K562 (cell line): ENCODE data around the gene KLHL33. TPM values are rescaled to one million over a fixed set of nuclear protein-coding genes. Genes with fewer than 3 reads are reported as not detected.

Experiments used
- ATAC-seq: fragments of 200-7000 bp; cut with Tn5 transposase; 3 replicates; pipeline ENCODE4 v1.9.1; 2020; ENCODE audit warnings: moderate library complexity
- BruUV-seq: library from RNA; stranded (reverse); fragments of 400-500 nt; replicated peaks from 2 replicates; lab custom pipeline; 2021; lab: Mats Ljungman, UMichigan
- CTCF ChIA-PET: fragments of 300-600 bp; formaldehyde crosslinking; extraction: SDS; loops from one replicate; lab custom pipeline; 2021; ENCODE audit warnings: low intra/inter-chr PET ratio; lab: Yijun Ruan, JAX
- POLR2A ChIA-PET: fragments of 300-600, 350-650 bp; sonication (Branson Sonifier 250); formaldehyde crosslinking; extraction: SDS; loops from one replicate; lab custom pipeline; 2021; ENCODE audit warnings: antibody characterized with exemption, inconsistent platforms; lab: Yijun Ruan, JAX
- DNase-seq, 4 experiments: peaks; one replicate each; pipeline versions ENCODE4 v3.0.0 to v3.0.0-alpha.2; 2011 to 2018; ENCODE audit warnings: low spot score in 3 of 4, mixed read lengths in 3 of 4; ENCODE audit errors: extremely low read depth in 1 of 4
- FAIRE-seq: peaks from 2 replicates; lab custom pipeline; 2011; peaks lifted over from hg19 to GRCh38; lab: Jason Lieb, UNC
- H2AFZ ChIP-seq: 2 replicates; pipeline ENCODE4 v1.6.0; 2011; ENCODE audit warnings: low read depth, low read length, control low read depth, inconsistent platforms
- H3K27ac ChIP-seq: fragments of 200-600 bp; 3 replicates; pipeline ENCODE4 v1.8.0; 2011; ENCODE audit warnings: low read depth, mild to moderate bottlenecking, control low read depth, inconsistent platforms, low read length, moderate library complexity, mixed read lengths; ENCODE audit errors: extremely low read depth
- H3K27me3 ChIP-seq, 2 experiments: fragments of 300-600 bp in 1 of 2; 2 replicates in 1 of 2; 3 replicates in 1 of 2; pipeline versions ENCODE4 v1.6.0 to v1.8.0; 2011; ENCODE audit warnings: inconsistent platforms in 2 of 2, low read length in 2 of 2, mild to moderate bottlenecking in 1 of 2, mixed read lengths in 1 of 2, moderate library complexity in 1 of 2; ENCODE audit not compliant: control insufficient read depth in 2 of 2, insufficient read depth in 2 of 2
- H3K36me3 ChIP-seq: fragments of 300-600 bp; 3 replicates; pipeline ENCODE4 v1.8.0; 2011; ENCODE audit warnings: mild to moderate bottlenecking, low read length, inconsistent platforms; ENCODE audit not compliant: control insufficient read depth, insufficient read depth
- H3K4me1 ChIP-seq, 2 experiments: fragments of 200-600 bp in 1 of 2; replicated peaks in 1 of 2; 2 replicates in 1 of 2; 3 replicates in 1 of 2; pipeline versions ENCODE4 v1.5.1 to v1.8.0; 2011; ENCODE audit warnings: inconsistent platforms in 2 of 2, low read length in 2 of 2, mild to moderate bottlenecking in 1 of 2, mixed read lengths in 1 of 2, moderate library complexity in 1 of 2; ENCODE audit not compliant: control insufficient read depth in 2 of 2, insufficient read depth in 2 of 2
- H3K4me2 ChIP-seq: 2 replicates; pipeline ENCODE4 v1.6.1; 2011; ENCODE audit warnings: low read length, control low read depth, inconsistent platforms, mixed read lengths; ENCODE audit not compliant: insufficient read depth
- H3K4me3 ChIP-seq: fragments of 200-600 bp; sonication (generic), shearing (Covaris generic); 2 replicates; pipeline ENCODE4 v1.5.1; 2016; ENCODE audit warnings: control low read depth, inconsistent platforms
- H3K79me2 ChIP-seq: fragments of 200-600 bp; 3 replicates; pipeline ENCODE4 v1.8.0; 2011; ENCODE audit warnings: low read length, inconsistent platforms; ENCODE audit not compliant: control insufficient read depth, insufficient read depth
- H3K9ac ChIP-seq, 2 experiments: 2 replicates each; pipeline versions ENCODE4 v1.6.0 to v1.6.1; 2011; ENCODE audit warnings: low read depth in 2 of 2, low read length in 2 of 2, control low read depth in 1 of 2, inconsistent platforms in 1 of 2, mild to moderate bottlenecking in 1 of 2, mixed read lengths in 1 of 2; ENCODE audit not compliant: insufficient read depth in 1 of 2
- H3K9me1 ChIP-seq: one replicate; pipeline ENCODE4 v1.6.0; 2011; ENCODE audit warnings: inconsistent platforms, mild to moderate bottlenecking, low read length, moderate library complexity; ENCODE audit not compliant: control insufficient read depth, insufficient read depth
- H3K9me3 ChIP-seq: replicated peaks from 2 replicates; pipeline ENCODE4 v1.5.1; 2011; ENCODE audit warnings: low read depth, low read length, inconsistent platforms; ENCODE audit not compliant: control insufficient read depth, insufficient read depth
- H4K20me1 ChIP-seq: replicated peaks from 2 replicates; pipeline ENCODE4 v1.6.1; 2011; ENCODE audit warnings: low read length, inconsistent platforms, mixed read lengths; ENCODE audit not compliant: control insufficient read depth, insufficient read depth
- CHD4 ChIP-seq: fragments of 200-600 bp; sonication (generic); IDR thresholded peaks from 3 replicates; pipeline ENCODE4 v1.6.1; 2012; ENCODE audit warnings: low read depth, mild to moderate bottlenecking, mixed read lengths, low read length, inconsistent platforms; ENCODE audit not compliant: insufficient read depth, insufficient replicate concordance, poor library complexity, severe bottlenecking
- KLF1 ChIP-seq: fragments of 450-650 bp; IDR thresholded peaks from 2 replicates; pipeline ENCODE4 v1.6.1; 2016; ENCODE audit warnings: missing genetic modification characterization, missing compliant biosample characterization
- MED1 ChIP-seq: sonication (generic); formaldehyde crosslinking; IDR thresholded peaks from 2 replicates; pipeline ENCODE4 v1.8.1; 2023; ENCODE audit warnings: missing genetic modification reagents, borderline replicate concordance
- PCBP2 ChIP-seq: fragments of 200-400 bp; formaldehyde crosslinking; IDR thresholded peaks from 2 replicates; pipeline ENCODE4 v1.6.1; 2018; ENCODE audit warnings: low read length, low read depth, mild to moderate bottlenecking, moderate library complexity; ENCODE audit not compliant: poor library complexity, severe bottlenecking
- POLR2A ChIP-seq: fragments of 450-650 bp; conservative IDR thresholded peaks from 2 replicates; pipeline ENCODE4 v1.6.1; 2016
- PYGO2 ChIP-seq: fragments of 450-650 bp; IDR thresholded peaks from 2 replicates; pipeline ENCODE4 v1.6.1; 2016; ENCODE audit warnings: mild to moderate bottlenecking, missing genetic modification characterization, moderate library complexity, missing compliant biosample characterization
- ZNF282 ChIP-seq: sonication (generic); formaldehyde crosslinking; IDR thresholded peaks from 2 replicates; pipeline ENCODE4 v1.8.1; 2023; ENCODE audit warnings: missing genetic modification reagents
- WGBS: fragments of 100-300 bp; shearing (Covaris generic); methylation state at CpG from one replicate; pipeline ENCODE4 v1.1.6; 2016; ENCODE audit warnings: low coverage, mixed read lengths; ENCODE audit not compliant: insufficient coverage; ENCODE audit errors: missing lambda C conversion rate; 5-methylcytosine and 5-hydroxymethylcytosine counted together
- in situ Hi-C: fragments of 300-500 bp; cut with MboI; formaldehyde crosslinking; loops from 4 replicates; pipeline ENCODE4 v1.15.0; 2018; ENCODE audit warnings: inconsistent platforms, mixed read lengths
- intact Hi-C: fragments of 100-400 bp; cut with micrococcal nuclease; formaldehyde crosslinking; loops from 2 replicates; pipeline ENCODE4 v1.14.2; 2022
- polyA plus RNA-seq, 8 experiments: library from polyadenylated mRNA; depleted of rRNA in 4 of 8; stranded (reverse) in 5 of 8; unstranded in 3 of 8; fragments of >200 nt; fragmentation: Nextera tagmentation in 2 of 8; fragmentation: Illumina TruSeq in 1 of 8; extraction: Ambion mirVana in 2 of 8; extraction: Trizol in 1 of 8; gene quantifications; 2 replicates each; pipeline versions ENCODE4 v1.2.1 to v1.2.3, GENCODE V29; 2011 to 2014; ENCODE audit warnings: inconsistent platforms in 1 of 8, missing spikeins in 1 of 8
- total RNA-seq, 7 experiments: library from RNA; depleted of rRNA in 6 of 7; stranded (reverse); fragments of >200 nt in 6 of 7; fragmentation: Illumina TruSeq in 2 of 7; extraction: Trizol in 2 of 7; gene quantifications; 2 replicates each; pipeline versions ENCODE4 v1.2.1 to v1.2.3, GENCODE V29; 2011 to 2021; ENCODE audit warnings: low replicate concordance in 1 of 7
- TF ChIP-seq, protein P1 (sequence below), 2 experiments: fragments of 450-650 bp; formaldehyde crosslinking in 1 of 2; IDR thresholded peaks; 2 replicates each; pipeline versions ENCODE4 v1.4.0 to v1.6.1; 2014 to 2020; ENCODE audit warnings: mild to moderate bottlenecking in 2 of 2, borderline replicate concordance in 1 of 2, low read depth in 1 of 2

The KLHL33 gene
- total and polyA plus RNA-seq, 9 of the 15 experiments (the other 6 are each of a cell fraction or from before 2014, with no cell fraction given), result 0.04 to 0.27 (median 0.13) TPM; not detected in 6

DNA sequence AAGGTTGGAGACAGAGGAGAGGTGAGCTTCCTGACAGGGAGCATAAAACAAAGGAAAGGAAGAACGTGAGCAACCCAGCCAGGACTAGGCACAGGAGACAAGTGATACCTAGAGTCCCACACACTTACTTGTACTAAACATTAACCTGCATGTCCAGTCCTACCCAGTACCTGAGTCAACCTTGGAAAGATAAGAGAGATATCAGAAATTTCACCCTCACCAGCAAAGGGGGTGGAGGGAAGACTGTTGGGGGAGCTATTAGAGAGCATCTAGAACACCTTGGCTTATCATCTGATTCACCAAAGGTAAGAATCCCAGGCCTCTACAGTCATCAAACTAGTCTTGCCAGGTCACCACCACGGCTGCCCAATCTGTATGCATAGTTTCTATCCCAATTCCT lies 11.1 kb downstream of the KLHL33 start:
- H3K9me1 ChIP-seq, result no peaks in the 10 kb centered on the region
- H3K27ac ChIP-seq, result no peak overlapping the region
- no TSS peak for BruUV-seq
- intact Hi-C loops, result no loop called here
- no peak for DNase-seq
- no peak for TF ChIP-seq PYGO2
- TF ChIP-seq KLF1 (tag), result no peak
- no peak for TF ChIP-seq ZNF282 (CRISPR knock-in tag)
- no peak for TF ChIP-seq MED1 (CRISPR knock-in tag)
- no peak for TF ChIP-seq PCBP2
- no peak for TF ChIP-seq POLR2A
- TF ChIP-seq, protein P1, sequence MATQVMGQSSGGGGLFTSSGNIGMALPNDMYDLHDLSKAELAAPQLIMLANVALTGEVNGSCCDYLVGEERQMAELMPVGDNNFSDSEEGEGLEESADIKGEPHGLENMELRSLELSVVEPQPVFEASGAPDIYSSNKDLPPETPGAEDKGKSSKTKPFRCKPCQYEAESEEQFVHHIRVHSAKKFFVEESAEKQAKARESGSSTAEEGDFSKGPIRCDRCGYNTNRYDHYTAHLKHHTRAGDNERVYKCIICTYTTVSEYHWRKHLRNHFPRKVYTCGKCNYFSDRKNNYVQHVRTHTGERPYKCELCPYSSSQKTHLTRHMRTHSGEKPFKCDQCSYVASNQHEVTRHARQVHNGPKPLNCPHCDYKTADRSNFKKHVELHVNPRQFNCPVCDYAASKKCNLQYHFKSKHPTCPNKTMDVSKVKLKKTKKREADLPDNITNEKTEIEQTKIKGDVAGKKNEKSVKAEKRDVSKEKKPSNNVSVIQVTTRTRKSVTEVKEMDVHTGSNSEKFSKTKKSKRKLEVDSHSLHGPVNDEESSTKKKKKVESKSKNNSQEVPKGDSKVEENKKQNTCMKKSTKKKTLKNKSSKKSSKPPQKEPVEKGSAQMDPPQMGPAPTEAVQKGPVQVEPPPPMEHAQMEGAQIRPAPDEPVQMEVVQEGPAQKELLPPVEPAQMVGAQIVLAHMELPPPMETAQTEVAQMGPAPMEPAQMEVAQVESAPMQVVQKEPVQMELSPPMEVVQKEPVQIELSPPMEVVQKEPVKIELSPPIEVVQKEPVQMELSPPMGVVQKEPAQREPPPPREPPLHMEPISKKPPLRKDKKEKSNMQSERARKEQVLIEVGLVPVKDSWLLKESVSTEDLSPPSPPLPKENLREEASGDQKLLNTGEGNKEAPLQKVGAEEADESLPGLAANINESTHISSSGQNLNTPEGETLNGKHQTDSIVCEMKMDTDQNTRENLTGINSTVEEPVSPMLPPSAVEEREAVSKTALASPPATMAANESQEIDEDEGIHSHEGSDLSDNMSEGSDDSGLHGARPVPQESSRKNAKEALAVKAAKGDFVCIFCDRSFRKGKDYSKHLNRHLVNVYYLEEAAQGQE (IDR thresholded peaks at IDR 0.05; ENCODE audit: borderline replicate concordance), result no peak
- TF ChIP-seq, protein P1 (CRISPR knock-in tag; IDR thresholded peaks at IDR 0.05; ENCODE audit: low read depth), result no peak
- no peak for TF ChIP-seq CHD4
- TF ChIP-seq, all 486 proteins: peak for 0
- Histone ChIP-seq H2AFZ (no peak overlapping the region), H3K4me1 (peaks cover 14 to 21% of the 10 kb centered on the region in 2 experiments; a peak in 4 of 5 replicates), H4K20me1 (no peaks in the 10 kb centered on the region), H3K4me2 (no peak overlapping the region), H3K9me3 (no peaks in the 10 kb centered on the region), H3K4me3 (no peak overlapping the region), H3K27me3 (no peaks in the 10 kb centered on the region), H3K36me3 (no peaks in the 10 kb centered on the region), H3K79me2 (no peaks in the 10 kb centered on the region; the same call in 2 of the 3 replicates), H3K9ac (no peak overlapping the region)
- ChIA-PET POLR2A (interaction anchor here (1.0 to 1.4 kb wide), 3 partner anchors 9 to 31 kb away, joined by 3 to 5 read pairs (median 4); partner anchors contain the start of gene TEP1), CTCF (no interaction called here)
- ATAC-seq, result no peak
- no peak for FAIRE-seq
- in situ Hi-C loops, result no loop called here
- 11% methylated on average over 2 of the region's 2 CpGs for WGBS
